Type B pancreatic cell (in vitro differentiated cells): Measurements from ENCODE around the gene ZMAT5. TPM values are rescaled to one million over a fixed set of nuclear protein-coding genes. Genes with fewer than 3 reads are reported as not detected.

Experiments used
- DNase-seq: peaks from one replicate; pipeline ENCODE4 v3.0.0; 2021; ENCODE audit warnings: mixed read lengths; ENCODE audit not compliant: unreplicated experiment; ENCODE audit errors: extremely low spot score
- H3K27ac Mint-ChIP-seq: 2 replicates; pipeline ENCODE4 v1.8.0; 2021; ENCODE audit warnings: mild to moderate bottlenecking, mixed read lengths
- H3K27me3 Mint-ChIP-seq: 2 replicates; pipeline ENCODE4 v1.8.0; 2021; ENCODE audit warnings: mixed read lengths
- H3K36me3 Mint-ChIP-seq: 2 replicates; pipeline ENCODE4 v1.8.0; 2021; ENCODE audit warnings: mixed read lengths
- H3K4me1 Mint-ChIP-seq: one replicate; pipeline ENCODE4 v1.8.0; 2021; ENCODE audit warnings: mixed read lengths; ENCODE audit not compliant: unreplicated experiment
- H3K4me3 Mint-ChIP-seq: 2 replicates; pipeline ENCODE4 v1.8.0; 2021; ENCODE audit warnings: mild to moderate bottlenecking, mixed read lengths
- H3K9me3 Mint-ChIP-seq: 2 replicates; pipeline ENCODE4 v1.8.0; 2021; ENCODE audit warnings: mixed read lengths
- CTCF ChIP-seq: fragments of 200-600 bp; sonication (generic); conservative IDR thresholded peaks from 2 replicates; pipeline ENCODE4 v1.5.0; 2021; ENCODE audit warnings: antibody characterized with exemption, mild to moderate bottlenecking
- total RNA-seq: library from RNA; stranded (reverse); gene quantifications from 2 replicates; pipeline ENCODE4 v1.2.1, GENCODE V29; 2021; ENCODE audit warnings: low replicate concordance

Gene ZMAT5
- total RNA-seq, 1 donor from 2014 or later: 19.2 TPM

GRCh38 chr22:29726106-29726505 lies 40.7 kb downstream of the ZMAT5 start:
- peaks cover 37% of the 10 kb centered on the region for H3K27me3 Mint-ChIP-seq
- DNase-seq: no peak
- H3K4me1 Mint-ChIP-seq: no peaks in the 10 kb centered on the region
- H3K27ac Mint-ChIP-seq: no peak overlapping the region
- H3K4me3 Mint-ChIP-seq: no peak overlapping the region
- H3K9me3 Mint-ChIP-seq: no peaks in the 10 kb centered on the region
- TF ChIP-seq CTCF: no peak
- H3K36me3 Mint-ChIP-seq: no peaks in the 10 kb centered on the region

- Mint-ChIP-seq H3K9me3 (no peaks in the 10 kb centered on the region), H3K27me3 (peaks cover 37% of the 10 kb centered on the region), H3K36me3 (no peaks in the 10 kb centered on the region), H3K27ac (no peak overlapping the region), H3K4me1 (no peaks in the 10 kb centered on the region), H3K4me3 (no peak overlapping the region)
- TF ChIP-seq CTCF: no peak
- DNase-seq: no peak
Measured at GRCh38 chr22:29724843-29725242, 42.0 kb downstream of the ZMAT5 start.

- peaks cover 46% of the 10 kb centered on the region for H3K27me3 Mint-ChIP-seq
- no peaks in the 10 kb centered on the region for H3K4me1 Mint-ChIP-seq
- H3K27ac Mint-ChIP-seq: no peak overlapping the region
- H3K4me3 Mint-ChIP-seq: no peak overlapping the region
- H3K36me3 Mint-ChIP-seq: no peaks in the 10 kb centered on the region
- no peak for DNase-seq
- TF ChIP-seq CTCF: no peak
- no peaks in the 10 kb centered on the region for H3K9me3 Mint-ChIP-seq
Measured at GRCh38 chr22:29723766-29724165, 43.0 kb downstream of the ZMAT5 start.

- no peak for DNase-seq
- H3K27ac Mint-ChIP-seq: no peak overlapping the region
- H3K9me3 Mint-ChIP-seq: no peaks in the 10 kb centered on the region
- no peaks in the 10 kb centered on the region for H3K4me1 Mint-ChIP-seq
- TF ChIP-seq CTCF: no peak
- no peak overlapping the region for H3K4me3 Mint-ChIP-seq
- H3K36me3 Mint-ChIP-seq: no peaks in the 10 kb centered on the region
- peaks cover 58% of the 10 kb centered on the region for H3K27me3 Mint-ChIP-seq
Measured at GRCh38 chr22:29722587-29722986, 44.2 kb downstream of the ZMAT5 start.

- Mint-ChIP-seq H3K9me3 (no peaks in the 10 kb centered on the region), H3K36me3 (no peaks in the 10 kb centered on the region), H3K4me3 (no peak overlapping the region), H3K27me3 (peaks cover 62% of the 10 kb centered on the region), H3K4me1 (no peaks in the 10 kb centered on the region), H3K27ac (no peak overlapping the region)
- DNase-seq: no peak
- no peak for TF ChIP-seq CTCF
Measured at GRCh38 chr22:29722151-29722550, 44.7 kb downstream of the ZMAT5 start.

GRCh38 chr22:29720811-29721323 lies 45.9 kb downstream of the ZMAT5 start:
- Mint-ChIP-seq H3K4me1 (peaks cover 7% of the 10 kb centered on the region), H3K36me3 (no peaks in the 10 kb centered on the region), H3K27ac (no peak overlapping the region), H3K27me3 (peaks cover 72% of the 10 kb centered on the region), H3K4me3 (no peak overlapping the region), H3K9me3 (no peaks in the 10 kb centered on the region)
- no peak for DNase-seq
- no peak for TF ChIP-seq CTCF
